LNCAP (cell line): ENCODE measurements around the gene OR2M2.

Experiments
- CTCF ChIP-seq: fragments of 450-650 bp; IDR thresholded peaks from 2 replicates; pipeline ENCODE4 v1.5.1; 2017; ENCODE audit warnings: mild to moderate bottlenecking

OR2M2 gene

GRCh38 chr1:248174521-248174920, at the start of gene OR2M2:
Gene OR2M2, plus strand, starts transcription at chr1:248174821. Its CDS starts 5,165 bp downstream, at chr1:248179986.
- TF ChIP-seq CTCF, result no peak

- no peak for TF ChIP-seq CTCF
Measured at GRCh38 chr1:248127653-248128052, 47.0 kb upstream of the OR2M2 start.

GRCh38 chr1:248136811-248137210, 37.8 kb upstream of the OR2M2 start:
- no peak for TF ChIP-seq CTCF

GRCh38 chr1:248140846-248141245, 33.8 kb upstream of the OR2M2 start:
- TF ChIP-seq CTCF, result no peak

- no peak for TF ChIP-seq CTCF
Measured at GRCh38 chr1:248143311-248143710, 31.3 kb upstream of the OR2M2 start.

- no peak for TF ChIP-seq CTCF
Measured at GRCh38 chr1:248144513-248145198, 30.0 kb upstream of the OR2M2 start, which contains the start of gene OR2M5. Gene OR2M5, plus strand, starts transcription at chr1:248145148. Its CDS starts 0 bp downstream, at chr1:248145148.

- TF ChIP-seq CTCF, result no peak
Measured at GRCh38 chr1:248152056-248152827, 22.4 kb upstream of the OR2M2 start.
